H1 (cell line): ENCODE measurements around the gene PXMP4. TPM values are rescaled to one million over a fixed set of nuclear protein-coding genes. Genes with fewer than 3 reads are reported as not detected.

Experiments used
- polyA plus RNA-seq, 7 experiments: library from polyadenylated mRNA; depleted of rRNA in 3 of 7; stranded (reverse) in 5 of 7; unstranded in 2 of 7; fragments of >200 nt in 5 of 7; fragments of 200-250 nt in 2 of 7; gene quantifications; 1 replicate in 5 of 7; 2 replicates in 1 of 7; 4 replicates in 1 of 7; pipeline versions ENCODE4 v1.2.1 to v1.2.3, GENCODE V29; 2011 to 2013; ENCODE audit warnings: missing spikeins in 2 of 7, mixed read lengths in 2 of 7
- total RNA-seq: library from RNA; stranded (reverse); fragmentation: NEBNext Ultra II Directional; extraction: Animal tissue kit (Norgen Biotek cat#: 25700); gene quantifications from 2 replicates; pipeline ENCODE4 v1.2.1, GENCODE V29; 2021
- TF ChIP-seq, protein P1 (sequence below): IDR thresholded peaks from 2 replicates; pipeline ENCODE4 v1.6.1; 2012; ENCODE audit warnings: low read length, inconsistent platforms

The PXMP4 gene
- total and polyA plus RNA-seq, 2 of the 8 experiments (the other 6 are each of a cell fraction or from before 2014, with no cell fraction given): 3.3 to 3.4 TPM

DNA sequence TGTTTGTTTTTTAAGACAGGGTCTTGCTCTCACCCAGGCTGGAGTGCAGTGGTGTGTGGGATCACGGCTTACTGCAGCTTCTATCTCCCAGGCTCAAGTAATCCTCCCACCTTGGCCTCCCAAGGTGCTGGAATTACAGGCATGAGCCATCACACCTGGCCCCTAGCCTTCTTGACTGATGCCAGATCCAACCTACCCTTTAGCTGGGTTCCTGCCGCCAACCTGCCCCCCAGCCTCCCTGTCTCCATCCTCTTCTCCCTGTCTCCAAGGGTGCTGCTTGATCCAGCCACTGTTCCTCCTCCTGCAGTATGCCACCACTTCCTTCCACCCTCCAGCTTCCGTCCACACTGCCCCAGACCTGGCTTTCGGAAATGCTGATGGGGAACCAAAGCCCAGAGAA lies 61.2 kb downstream of the PXMP4 start (continued):
- TF ChIP-seq, protein P1, sequence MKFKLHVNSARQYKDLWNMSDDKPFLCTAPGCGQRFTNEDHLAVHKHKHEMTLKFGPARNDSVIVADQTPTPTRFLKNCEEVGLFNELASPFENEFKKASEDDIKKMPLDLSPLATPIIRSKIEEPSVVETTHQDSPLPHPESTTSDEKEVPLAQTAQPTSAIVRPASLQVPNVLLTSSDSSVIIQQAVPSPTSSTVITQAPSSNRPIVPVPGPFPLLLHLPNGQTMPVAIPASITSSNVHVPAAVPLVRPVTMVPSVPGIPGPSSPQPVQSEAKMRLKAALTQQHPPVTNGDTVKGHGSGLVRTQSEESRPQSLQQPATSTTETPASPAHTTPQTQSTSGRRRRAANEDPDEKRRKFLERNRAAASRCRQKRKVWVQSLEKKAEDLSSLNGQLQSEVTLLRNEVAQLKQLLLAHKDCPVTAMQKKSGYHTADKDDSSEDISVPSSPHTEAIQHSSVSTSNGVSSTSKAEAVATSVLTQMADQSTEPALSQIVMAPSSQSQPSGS: no peak
- TF ChIP-seq, all 59 proteins: peak for 0
